RWPE1 (cell line): ENCODE data around the gene MCUB.

ENCODE experiments used
- CTCF ChIA-PET: fragments of 350-600 bp; sonication (Branson Sonifier 250); formaldehyde crosslinking; extraction: SDS; loops from one replicate; lab custom pipeline; 2021; lab: Yijun Ruan, JAX
- POLR2A ChIA-PET: fragments of 400-600 bp; formaldehyde crosslinking; extraction: SDS; loops from one replicate; lab custom pipeline; 2020; ENCODE audit warnings: antibody characterized with exemption; ENCODE audit not compliant: low non-redundant PET; lab: Yijun Ruan, JAX
- DNase-seq: peaks from one replicate; pipeline ENCODE4 v3.0.0; 2012; ENCODE audit warnings: low spot score
- H3K27ac ChIP-seq: fragments of 450-650 bp; 2 replicates; pipeline ENCODE4 v1.5.1; 2017
- CTCF ChIP-seq: fragments of 450-650 bp; conservative IDR thresholded peaks from 2 replicates; pipeline ENCODE4 v1.5.1; 2017; ENCODE audit warnings: low read depth, mild to moderate bottlenecking

MCUB gene

GRCh38 chr4:109629775-109630174, 69.7 kb downstream of the MCUB start:
- no peak for TF ChIP-seq CTCF
- POLR2A ChIA-PET: no interaction called here
- no peak for DNase-seq
- H3K27ac ChIP-seq: no peak overlapping the region
- CTCF ChIA-PET: no interaction called here

GRCh38 chr4:109631532-109632108, 71.6 kb downstream of the MCUB start:
- CTCF ChIA-PET: no interaction called here
- no peak overlapping the region for H3K27ac ChIP-seq
- POLR2A ChIA-PET: no interaction called here
- DNase-seq: no peak
- TF ChIP-seq CTCF: no peak

GRCh38 chr4:109640644-109641043, 80.6 kb downstream of the MCUB start:
- no peak overlapping the region for H3K27ac ChIP-seq
- DNase-seq: no peak
- no peak for TF ChIP-seq CTCF
- CTCF ChIA-PET: interaction anchor here (0.6 kb wide), 2 partner anchors 105 to 133 kb away, joined by 3 read pairs; no protein-coding TSS in a partner anchor
- POLR2A ChIA-PET: no interaction called here

DNA sequence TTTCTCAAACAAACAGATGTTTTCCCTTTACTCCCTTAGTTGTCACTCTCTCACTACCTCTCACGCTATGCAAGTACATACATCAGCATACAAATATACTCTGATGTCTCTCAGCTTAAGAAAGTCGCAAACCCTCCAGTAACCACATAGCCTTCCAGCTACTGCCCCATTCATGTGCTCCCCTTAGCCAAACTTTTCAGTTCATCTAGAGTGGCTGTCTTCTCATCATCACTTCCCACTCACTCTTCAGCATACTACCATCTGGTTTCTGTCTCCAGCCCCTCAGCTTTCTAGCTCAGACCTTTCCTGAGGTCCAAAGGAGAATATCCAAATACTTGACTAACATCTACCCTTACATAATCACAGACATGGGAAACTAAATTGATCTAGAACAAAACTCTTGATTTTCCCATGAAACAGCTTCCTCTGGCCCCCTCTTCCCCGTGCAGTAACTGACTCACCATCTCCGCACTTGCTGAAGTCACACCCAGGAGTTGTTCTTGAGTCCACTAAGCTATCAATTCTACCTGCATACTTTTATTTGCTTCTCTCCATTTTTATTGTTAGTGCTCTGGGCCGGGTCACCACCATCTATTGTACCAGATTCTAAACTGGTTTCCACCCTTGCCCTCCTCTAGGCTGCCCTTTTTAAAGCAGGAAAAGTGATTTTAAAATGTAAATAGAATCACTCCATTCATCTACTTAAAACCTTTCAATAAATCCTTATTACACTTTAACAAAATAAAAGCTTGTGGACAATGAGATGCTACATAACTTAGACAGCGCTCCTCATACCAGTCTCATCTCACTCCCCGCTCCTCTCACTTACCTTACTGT, 86.0 kb downstream of the MCUB start:
- no peak for DNase-seq
- POLR2A ChIA-PET: no interaction called here
- CTCF ChIA-PET: interaction anchor here (0.6 kb wide), 1 partner anchor 670 kb away, joined by 3 read pairs; no protein-coding TSS in a partner anchor
- no peak overlapping the region for H3K27ac ChIP-seq
- TF ChIP-seq CTCF: no peak

DNA sequence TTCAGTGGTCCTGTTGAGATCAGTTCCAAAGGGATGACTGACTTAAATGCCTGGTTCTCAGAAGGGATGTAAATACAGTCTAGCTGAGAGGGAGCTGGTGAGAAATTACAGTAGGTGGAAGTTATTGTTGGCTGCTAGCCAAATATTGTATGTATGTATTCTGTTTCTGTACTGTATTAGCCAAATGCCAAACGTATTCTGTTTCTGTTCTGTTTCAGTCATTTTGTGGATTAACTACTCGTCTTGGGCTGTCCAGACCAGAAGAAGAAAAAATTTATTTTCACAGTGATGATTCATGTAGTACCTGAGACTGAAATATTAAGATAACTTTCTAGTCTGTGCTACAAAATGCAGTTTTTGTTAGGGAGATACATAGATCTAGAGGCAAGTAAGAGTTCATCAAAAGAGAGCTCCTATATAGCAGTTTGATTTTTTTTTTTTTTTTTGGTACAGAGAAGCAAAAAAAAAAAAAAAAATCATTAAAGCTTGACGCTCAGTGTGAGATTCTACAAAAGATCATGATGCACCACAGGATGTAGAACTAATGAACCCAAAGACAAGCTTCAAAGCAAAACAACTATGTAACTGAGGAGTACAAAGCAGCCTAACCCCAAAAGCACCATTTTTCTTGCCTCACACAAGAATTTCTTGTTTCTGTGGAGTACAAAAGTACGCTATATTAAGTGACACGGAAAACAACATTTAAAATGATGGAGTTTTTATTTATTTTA, 88.4 kb downstream of the MCUB start:
- TF ChIP-seq CTCF: no peak
- ChIA-PET POLR2A (no interaction called here), CTCF (interaction anchor here (0.6 kb wide), 1 partner anchor 20 kb away, joined by 4 read pairs; no protein-coding TSS in a partner anchor)
- no peak overlapping the region for H3K27ac ChIP-seq
- DNase-seq: no peak

DNA sequence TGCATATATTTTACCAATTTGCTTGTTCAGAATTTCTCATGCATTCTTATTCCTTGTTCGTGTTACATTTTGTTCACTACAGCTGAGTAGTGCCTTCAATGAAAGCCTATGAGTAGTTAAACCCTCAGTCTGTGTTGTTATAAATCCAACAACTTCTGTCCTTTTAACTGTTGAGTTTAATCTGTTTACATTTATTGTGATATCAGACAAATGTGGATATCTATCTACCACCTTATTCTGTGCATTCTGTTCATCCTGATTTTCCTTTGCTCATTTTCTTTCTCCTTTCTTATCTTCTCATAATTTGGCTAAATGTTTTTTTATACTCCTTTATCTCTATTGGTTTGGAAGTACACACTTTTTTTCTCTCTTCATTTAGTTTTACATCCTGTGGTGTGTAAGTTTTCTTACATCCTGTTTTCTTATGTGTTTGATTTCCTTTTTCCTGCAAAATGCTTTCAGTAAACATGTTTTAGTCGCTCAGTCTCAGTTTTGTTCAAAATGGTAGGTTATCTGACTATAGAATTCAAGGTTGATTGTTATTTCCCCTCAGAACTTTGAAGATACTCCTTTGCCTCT, 89.0 kb downstream of the MCUB start:
- DNase-seq: no peak
- TF ChIP-seq CTCF: no peak
- no peak overlapping the region for H3K27ac ChIP-seq
- POLR2A ChIA-PET: no interaction called here
- CTCF ChIA-PET: interaction anchor here (0.6 kb wide), 1 partner anchor 21 kb away, joined by 4 read pairs; no protein-coding TSS in a partner anchor
